Measurements from ENCODE around the gene MBP.
A peak's percentile ranks its signal among the peaks of the same experiment; 100 is the strongest.

MBP gene

GRCh38 chr18:77079954-77080682, 52.5 kb downstream of the MBP start:
- DNase-seq: no peak

DNA sequence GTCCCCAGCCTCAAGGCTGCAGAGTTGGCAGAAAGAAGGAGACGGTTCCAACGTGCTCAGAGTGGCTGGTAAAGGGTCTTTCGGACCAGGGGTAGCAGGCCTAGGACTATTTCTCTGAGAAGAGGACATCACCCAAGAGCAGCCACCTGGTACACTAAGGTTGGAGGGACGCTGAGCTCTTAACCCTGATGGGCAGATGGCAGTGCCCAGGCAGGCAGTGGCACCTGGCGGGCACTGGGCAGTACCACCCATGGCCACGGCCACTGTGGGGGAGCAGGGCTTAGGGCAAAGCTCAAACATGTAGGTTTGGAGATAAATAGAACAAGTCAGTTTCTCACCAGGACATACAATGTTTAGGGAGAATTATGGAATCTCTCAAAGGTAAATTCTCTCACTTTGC, 53.5 kb downstream of the MBP start:
- DNase-seq: no peak

DNA sequence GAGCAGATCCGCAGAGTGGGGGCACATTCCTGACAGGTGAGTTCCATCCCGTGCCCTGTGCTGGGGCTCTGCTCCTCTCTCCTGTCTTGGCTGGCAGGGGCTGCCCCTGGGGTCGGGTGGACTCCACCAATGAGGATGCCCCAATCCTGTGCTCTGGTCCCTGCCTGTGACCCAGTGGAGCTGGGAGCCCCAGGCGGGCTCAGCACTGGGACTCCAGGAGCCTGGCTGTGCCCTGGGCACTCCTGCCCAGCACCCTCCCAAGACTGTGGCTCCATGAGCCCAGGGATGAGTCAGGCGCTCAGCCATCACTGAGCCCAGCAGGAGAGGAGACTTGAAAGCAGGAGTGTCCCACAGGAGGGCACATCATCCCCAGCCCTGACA, 53.9 kb downstream of the MBP start:
- no peak for DNase-seq

- no peak for DNase-seq
These were observed 54.5 kb downstream of the MBP start for GRCh38 chr18:77077941-77078689.

DNA sequence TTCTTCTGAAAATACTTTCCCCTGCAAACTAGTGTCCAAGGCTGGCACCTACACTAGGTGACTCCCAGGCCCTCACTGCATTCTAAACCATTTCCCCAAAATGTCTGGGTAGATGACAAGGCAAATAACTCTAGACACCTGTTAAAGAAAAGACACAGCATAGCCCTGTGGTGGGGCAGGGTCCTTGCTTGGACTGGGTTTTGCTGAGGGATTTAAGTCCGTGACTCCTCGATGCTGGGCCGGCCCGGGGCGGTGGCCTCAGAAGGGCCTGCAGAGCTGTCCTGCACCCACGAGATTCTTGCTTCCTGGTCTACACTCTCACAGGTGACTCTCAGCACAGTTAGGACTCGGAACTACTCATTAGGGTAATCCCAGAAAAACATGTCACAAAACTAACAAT, 55.2 kb downstream of the MBP start:
- DNase-seq: no peak

GRCh38 chr18:77076111-77076510, 56.5 kb downstream of the MBP start:
- no peak for DNase-seq

GRCh38 chr18:77074431-77074830, 58.2 kb downstream of the MBP start:
- DNase-seq: no peak

- no peak for DNase-seq
These were observed 59.1 kb downstream of the MBP start for GRCh38 chr18:77073336-77074093.

GRCh38 chr18:77072566-77072965, 60.0 kb downstream of the MBP start:
- no peak for DNase-seq

- DNase-seq: no peak
These were observed 60.8 kb downstream of the MBP start for GRCh38 chr18:77071711-77072292.

DNA sequence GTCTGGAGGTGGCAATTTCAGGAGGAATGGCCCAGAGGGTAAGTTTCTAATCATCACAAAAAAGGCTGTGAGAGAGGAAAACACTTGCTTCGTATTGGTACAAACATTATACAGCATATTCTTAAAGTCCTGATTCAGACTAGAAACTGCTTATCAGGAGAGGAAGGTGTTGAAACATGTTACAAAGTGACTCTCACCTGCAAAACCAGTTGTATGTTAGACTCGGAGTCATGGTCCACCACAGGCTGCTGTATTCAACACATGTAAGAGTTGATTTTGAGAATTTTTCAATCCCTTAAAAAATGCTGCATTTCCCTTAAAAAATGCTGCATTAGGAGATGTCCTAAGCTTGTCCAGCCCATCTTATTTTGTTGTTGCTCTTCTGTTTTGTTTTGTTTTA, 61.5 kb downstream of the MBP start:
- no peak for DNase-seq

- DNase-seq: no peak
These were observed 62.0 kb downstream of the MBP start for GRCh38 chr18:77070627-77071026.

GRCh38 chr18:77069931-77070330, 62.7 kb downstream of the MBP start:
- DNase-seq: no peak

DNA sequence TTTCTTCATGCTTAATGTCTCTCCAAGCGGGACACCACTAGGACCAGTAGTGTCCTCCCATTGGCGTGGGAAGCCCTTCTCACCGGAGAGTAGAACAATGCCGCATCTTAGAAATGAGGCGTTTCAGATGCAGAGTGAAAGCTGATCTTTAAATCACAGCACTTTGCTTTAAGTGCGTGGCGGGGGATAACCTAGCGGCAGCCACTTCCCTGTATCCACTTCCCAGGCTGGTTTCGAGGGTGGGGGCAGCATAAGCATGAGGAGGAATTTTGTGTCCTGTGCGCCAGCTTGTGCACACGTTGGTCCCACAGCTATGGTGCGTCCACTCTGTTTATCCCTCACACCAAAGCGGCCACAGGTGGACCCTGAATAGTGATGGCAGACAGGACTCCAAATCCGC, 63.1 kb downstream of the MBP start:
- DNase-seq: no peak

- DNase-seq: peak; percentile 53
These were observed 64.0 kb downstream of the MBP start for GRCh38 chr18:77068321-77069312.

DNA sequence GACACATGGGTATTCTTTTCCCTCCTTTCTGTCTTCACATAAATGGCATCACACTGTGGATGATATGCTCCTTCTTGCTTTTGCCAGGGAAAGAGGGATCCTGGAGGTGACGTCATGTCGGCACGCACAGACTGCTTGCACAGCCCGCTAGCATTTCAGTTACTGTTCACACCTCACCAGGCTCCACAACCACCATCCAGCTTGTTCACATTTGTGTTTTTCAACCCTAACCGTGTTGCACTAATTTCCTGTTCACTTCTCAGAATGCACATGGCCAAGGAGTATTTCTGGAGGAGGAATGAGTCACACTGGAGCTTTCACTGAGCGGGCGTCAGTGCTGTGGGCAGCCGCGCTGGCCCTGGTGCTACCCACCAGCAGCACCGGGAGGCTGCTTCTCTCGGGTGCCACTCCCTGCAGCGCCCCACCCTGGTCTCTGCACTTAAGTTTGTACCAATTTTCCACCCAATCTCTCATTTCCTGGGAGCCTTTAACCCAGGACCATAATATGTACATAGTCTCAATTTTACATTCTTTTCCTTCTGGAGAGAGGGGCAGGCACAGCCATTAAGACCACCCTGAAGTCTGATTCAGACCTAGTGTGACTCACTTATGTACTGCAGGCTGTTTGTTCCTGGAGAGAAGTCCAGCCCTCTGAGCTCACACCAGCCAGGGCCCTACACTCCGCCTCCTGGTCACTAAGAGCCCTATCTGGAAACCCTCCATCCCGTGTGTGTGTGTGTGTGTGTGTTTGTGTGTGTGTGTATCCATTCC, 65.1 kb downstream of the MBP start:
- no peak for DNase-seq

DNA sequence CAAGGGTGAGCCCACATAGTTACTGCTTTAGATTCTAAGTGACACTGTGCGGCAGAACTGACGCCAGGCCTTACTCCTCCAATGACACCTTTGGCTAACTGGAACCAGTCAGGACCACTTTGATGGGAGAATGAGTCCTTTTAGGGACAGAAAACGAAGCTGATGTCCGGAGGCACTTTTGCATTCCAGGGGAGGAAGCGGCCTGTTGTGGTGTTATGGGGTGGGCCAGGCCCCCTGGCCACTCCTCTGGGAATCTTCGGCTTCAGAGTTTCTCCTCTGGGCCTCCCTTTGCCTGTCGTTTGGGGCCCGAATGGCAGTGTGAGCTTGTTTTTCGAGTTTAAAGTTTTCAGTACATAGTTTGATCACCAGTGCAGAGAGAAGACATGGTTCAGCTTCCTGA, 65.9 kb downstream of the MBP start:
- no peak for DNase-seq

GRCh38 chr18:77066101-77066500, 66.5 kb downstream of the MBP start:
- no peak for DNase-seq

DNA sequence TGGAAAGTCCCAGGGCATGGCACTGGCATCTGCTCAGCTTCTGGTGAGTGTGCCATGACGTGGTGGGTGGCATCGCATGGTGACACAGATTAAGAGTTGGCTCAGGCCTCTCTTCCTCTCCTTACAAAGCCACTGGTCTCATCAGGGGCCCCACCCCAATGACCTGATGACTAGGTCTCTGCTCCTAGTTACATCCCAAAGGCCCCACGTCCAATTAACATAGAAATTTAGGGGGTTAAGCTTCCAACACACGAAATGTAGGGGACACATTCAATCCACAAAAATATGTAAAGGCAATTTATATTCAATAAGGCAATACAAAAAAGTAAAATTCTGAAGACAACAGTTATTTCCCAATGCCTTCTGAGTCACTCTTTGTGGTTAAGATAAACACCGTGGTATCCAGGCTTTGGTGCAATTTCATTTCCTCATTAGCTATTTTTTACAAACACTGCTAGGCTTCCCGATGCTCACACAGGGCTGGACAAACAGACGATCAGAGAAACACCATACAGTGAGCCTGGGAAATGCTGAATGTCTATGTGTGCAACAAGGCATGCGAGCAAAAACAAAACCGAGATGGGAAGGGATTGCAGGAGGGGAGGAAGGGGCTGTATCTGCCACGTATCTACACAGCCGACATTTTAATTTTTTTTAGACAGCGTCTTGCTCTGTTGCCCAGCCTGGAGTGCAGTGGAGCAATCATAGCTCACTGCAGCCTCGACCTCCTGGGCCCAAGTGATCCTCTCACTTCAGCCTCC, 67.2 kb downstream of the MBP start:
- no peak for DNase-seq

- no peak for DNase-seq
These were observed 69.3 kb downstream of the MBP start for GRCh38 chr18:77063260-77063659.
